Ectodermal cell (in vitro differentiated cells): Measurements from ENCODE around the gene JPH3.

ENCODE experiments used
- H3K27ac ChIP-seq: 2 replicates; pipeline ENCODE4 v1.7.0; 2013; ENCODE audit warnings: mild to moderate bottlenecking, low read depth, low read length; ENCODE audit not compliant: insufficient read depth, poor library complexity, severe bottlenecking
- H3K27me3 ChIP-seq: 2 replicates; pipeline ENCODE4 v1.7.0; 2013; ENCODE audit warnings: mild to moderate bottlenecking, low read length; ENCODE audit not compliant: insufficient read depth, control insufficient read depth, poor library complexity, severe bottlenecking
- H3K36me3 ChIP-seq: one replicate; pipeline ENCODE4 v1.7.0; 2013; ENCODE audit warnings: low read length; ENCODE audit not compliant: control insufficient read depth, insufficient read depth
- H3K4me1 ChIP-seq: one replicate; pipeline ENCODE4 v1.7.0; 2013; ENCODE audit warnings: low read length; ENCODE audit not compliant: control insufficient read depth, insufficient read depth
- H3K4me3 ChIP-seq: 2 replicates; pipeline ENCODE4 v1.7.0; 2013; ENCODE audit warnings: low read depth, low read length, control low read depth; ENCODE audit not compliant: insufficient read depth
- H3K9me3 ChIP-seq: 2 replicates; pipeline ENCODE4 v1.7.0; 2013; ENCODE audit warnings: mild to moderate bottlenecking, low read length, moderate library complexity; ENCODE audit not compliant: control insufficient read depth
- WGBS, 2 experiments: methylation state at CpG; one replicate each; pipeline ENCODE4 v1.1.7; 2013; ENCODE audit warnings: missing lambda C conversion rate in 2 of 2; 5-methylcytosine and 5-hydroxymethylcytosine counted together

The JPH3 gene

DNA sequence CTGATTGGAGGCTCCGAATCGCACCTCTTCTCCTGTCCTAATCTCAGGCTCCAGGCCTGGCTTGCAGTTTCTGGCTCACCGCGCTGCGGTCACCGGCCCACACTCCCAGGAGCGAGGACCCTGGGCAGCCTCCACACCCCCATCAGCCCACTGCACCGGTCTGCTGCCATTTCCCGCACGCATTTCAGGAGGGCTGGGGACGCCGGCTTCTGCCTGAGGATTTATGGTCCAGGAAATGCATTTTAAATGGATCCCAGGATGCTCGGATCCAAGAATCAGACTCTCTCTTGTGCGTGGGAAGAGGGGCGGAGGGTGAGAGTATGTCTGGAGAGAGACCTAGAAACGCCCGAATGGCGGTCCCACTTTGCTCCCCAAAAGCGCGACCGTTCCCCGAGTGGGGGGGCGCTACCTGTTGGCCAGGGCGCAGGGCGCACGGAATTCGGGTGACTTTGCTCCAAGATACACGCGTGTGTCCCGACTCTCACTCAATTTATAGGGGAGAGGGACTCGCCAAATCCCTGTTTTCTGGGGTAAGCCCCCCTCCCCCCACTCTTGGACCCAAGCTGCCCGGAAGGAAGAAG, 817 bp upstream of the JPH3 start:
- H3K27me3 ChIP-seq, result peaks cover 64% of the 10 kb centered on the region
- H3K27ac ChIP-seq, result no peak overlapping the region
- H3K9me3 ChIP-seq, result no peaks in the 10 kb centered on the region
- H3K4me3 ChIP-seq, result peak overlapping the region; percentile 55
- 11 to 12% methylated on average over 32 of the region's 32 CpGs for WGBS, 2 experiments
- H3K4me1 ChIP-seq, result peaks cover 11% of the 10 kb centered on the region
- H3K36me3 ChIP-seq, result no peaks in the 10 kb centered on the region

DNA sequence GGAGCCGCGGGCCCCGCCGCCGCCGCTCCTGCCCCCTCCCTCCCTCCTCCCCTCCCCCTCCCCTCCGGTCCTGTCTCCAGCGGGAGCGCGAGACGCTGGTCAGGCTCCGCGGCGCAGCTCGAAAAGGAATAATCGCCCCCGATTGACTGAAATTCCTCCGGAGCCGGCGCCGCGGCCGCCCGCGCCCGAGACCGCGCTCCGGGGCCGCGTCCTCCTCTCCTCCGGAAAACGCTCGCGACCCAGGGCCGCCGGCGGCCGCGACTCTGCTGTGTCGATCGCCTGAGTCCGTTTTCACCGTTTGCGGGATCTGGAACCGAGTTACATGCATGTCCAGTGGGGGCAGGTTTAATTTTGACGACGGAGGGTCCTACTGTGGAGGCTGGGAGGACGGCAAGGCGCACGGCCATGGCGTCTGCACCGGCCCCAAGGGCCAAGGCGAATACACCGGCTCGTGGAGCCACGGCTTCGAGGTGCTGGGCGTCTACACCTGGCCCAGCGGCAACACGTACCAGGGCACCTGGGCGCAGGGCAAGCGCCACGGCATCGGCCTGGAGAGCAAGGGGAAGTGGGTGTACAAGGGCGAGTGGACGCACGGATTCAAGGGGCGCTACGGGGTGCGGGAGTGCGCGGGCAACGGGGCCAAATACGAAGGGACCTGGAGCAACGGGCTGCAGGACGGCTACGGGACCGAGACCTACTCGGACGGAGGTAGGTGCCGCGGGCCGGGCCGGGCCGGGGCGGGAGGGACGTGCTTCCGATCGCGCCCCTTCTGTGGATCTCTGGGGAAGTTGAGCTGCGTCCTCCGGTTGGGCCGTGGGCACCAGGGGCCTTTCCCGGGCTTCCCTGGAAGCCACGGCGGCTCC, 744 bp downstream of the JPH3 start:
- H3K4me3 ChIP-seq, result peak overlapping the region; percentile 71

DNA sequence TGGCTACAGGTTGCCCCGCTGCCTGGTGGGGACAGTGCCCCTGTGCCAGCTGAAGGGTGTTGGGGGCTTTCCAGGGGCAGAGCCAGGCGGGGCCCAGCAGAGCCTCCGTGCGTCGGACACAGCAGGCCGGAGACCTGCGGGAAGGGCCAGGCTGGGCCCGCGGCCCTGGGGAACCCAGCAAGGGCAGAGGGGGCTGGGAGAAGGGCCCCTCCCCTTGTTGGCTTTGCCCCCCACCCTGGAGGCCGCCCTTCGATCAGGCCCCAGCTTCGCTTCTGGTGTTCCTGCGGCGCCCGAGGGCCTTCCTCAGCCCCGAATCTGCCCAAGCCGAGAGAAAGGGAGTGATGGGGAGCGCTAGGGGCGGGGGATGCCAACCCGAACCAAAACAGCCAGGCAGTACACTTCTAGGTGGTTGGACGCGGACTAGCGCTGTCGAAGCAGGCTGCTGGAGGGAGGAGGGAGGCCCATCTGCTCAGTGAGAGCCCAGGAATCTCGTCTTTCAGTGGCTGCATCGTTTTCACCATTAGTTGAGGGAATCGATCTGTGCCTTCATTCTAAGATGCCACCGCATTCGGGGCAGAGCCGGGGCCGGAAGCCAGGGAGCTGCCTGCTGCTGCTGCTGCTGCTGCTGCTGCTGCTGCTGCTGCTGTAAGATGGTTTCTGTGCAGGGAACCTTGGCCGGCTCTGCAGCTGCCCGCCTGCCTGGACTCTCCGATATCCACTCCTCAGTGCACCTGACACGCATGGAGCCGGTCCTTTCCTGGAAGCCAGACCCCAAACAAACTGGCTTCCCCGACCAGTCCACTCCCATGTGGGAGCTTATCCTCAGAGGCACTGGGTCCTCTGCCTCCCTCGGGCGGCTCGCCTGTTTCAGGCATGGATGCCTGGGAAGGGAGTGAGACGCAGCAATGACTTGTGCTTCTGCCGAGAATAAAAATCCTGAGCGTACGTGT, 1.7 kb downstream of the JPH3 start:
- WGBS, 2 experiments, result 17 to 19% methylated on average over 44 of the region's 44 CpGs

More for the DNA sequence above, 744 bp downstream of the JPH3 start:
- no peaks in the 10 kb centered on the region for H3K36me3 ChIP-seq
- peaks cover 64% of the 10 kb centered on the region for H3K27me3 ChIP-seq
- no peaks in the 10 kb centered on the region for H3K9me3 ChIP-seq
- WGBS, 2 experiments, result 0 to 1% methylated on average over 94 to 97 of the region's 97 CpGs
- no peak overlapping the region for H3K27ac ChIP-seq
- peaks cover 11% of the 10 kb centered on the region for H3K4me1 ChIP-seq

DNA sequence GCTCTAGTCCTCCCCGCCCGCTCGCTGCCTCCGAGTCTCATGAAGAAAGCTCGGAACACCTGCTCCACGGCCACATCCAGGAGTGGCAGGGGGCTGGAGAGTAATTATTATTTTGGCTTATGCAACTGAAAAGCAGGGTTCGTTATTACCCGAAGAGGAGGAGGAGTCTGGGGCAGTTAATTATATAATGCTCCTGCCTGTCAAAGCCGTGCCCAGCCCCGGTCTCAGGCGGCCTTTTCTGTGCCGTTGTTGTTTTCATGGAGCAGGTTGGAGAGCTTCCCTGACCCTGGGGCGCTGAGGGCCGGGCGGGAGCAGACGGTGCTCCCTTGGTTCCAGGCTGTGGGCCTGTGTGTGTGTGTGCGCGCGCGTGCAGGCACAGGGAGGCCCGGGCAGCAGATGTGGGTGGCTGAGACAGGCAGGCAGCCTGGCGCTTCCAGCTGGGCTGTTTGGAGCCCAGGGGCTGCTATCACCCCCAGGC, 2.4 kb downstream of the JPH3 start:
- H3K4me1 ChIP-seq, result peaks cover 11% of the 10 kb centered on the region
- H3K27ac ChIP-seq, result no peak overlapping the region
- no peaks in the 10 kb centered on the region for H3K36me3 ChIP-seq
- H3K9me3 ChIP-seq, result no peaks in the 10 kb centered on the region
- H3K4me3 ChIP-seq, result peak overlapping the region; percentile 71
- 89 to 92% methylated on average over 22 of the region's 22 CpGs for WGBS, 2 experiments
- H3K27me3 ChIP-seq, result peaks cover 56% of the 10 kb centered on the region

More for the DNA sequence above, 1.7 kb downstream of the JPH3 start:
- H3K4me1 ChIP-seq, result peaks cover 11% of the 10 kb centered on the region
- H3K27ac ChIP-seq, result no peak overlapping the region
- peak overlapping the region; percentile 71 for H3K4me3 ChIP-seq
- peaks cover 61% of the 10 kb centered on the region for H3K27me3 ChIP-seq
- no peaks in the 10 kb centered on the region for H3K36me3 ChIP-seq
- H3K9me3 ChIP-seq, result no peaks in the 10 kb centered on the region

DNA sequence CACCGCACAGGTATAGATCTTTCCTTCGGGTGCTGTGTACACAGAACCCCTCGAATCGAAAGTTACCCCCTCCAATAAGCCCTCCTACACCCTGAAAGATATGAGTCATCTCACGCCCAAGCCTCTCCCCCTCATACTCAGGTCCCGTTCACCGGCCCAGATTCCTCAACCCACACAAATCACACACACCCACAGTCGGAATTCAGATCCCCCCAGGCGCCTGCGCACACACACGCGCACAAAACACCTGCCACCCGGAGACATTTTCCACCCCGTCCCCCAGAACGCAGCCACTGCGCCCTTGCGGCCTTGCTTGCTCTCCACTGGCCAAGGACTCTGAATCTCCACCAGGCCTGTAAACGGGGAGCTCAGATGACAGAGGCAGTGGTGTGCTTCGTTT, 4.9 kb downstream of the JPH3 start:
- H3K4me3 ChIP-seq, result no peak overlapping the region
- H3K36me3 ChIP-seq, result no peaks in the 10 kb centered on the region
- peaks cover 11% of the 10 kb centered on the region for H3K4me1 ChIP-seq
- WGBS, 2 experiments, result 92 to 94% methylated on average over 19 of the region's 19 CpGs
- peaks cover 32% of the 10 kb centered on the region for H3K27me3 ChIP-seq
- H3K9me3 ChIP-seq, result no peaks in the 10 kb centered on the region
- H3K27ac ChIP-seq, result no peak overlapping the region

DNA sequence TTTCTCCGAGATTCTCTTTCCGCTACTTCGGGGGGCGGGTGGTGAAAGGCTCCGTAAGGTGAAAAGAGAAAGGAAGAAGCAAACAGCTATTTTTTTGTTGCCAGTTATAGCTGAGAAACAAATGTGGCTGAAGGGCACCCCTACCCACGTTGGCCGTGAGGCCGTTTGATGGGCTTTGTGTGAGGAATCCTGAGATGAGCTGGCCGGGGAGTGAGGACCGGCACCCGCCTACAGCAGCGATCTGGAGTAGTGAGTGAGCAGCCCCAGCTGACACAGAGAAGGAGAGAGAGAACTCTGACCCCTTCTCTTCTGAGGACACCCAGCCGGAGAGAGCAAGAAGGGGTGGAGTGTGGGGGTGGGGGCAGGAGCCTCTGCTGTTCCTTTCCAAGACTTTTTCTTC, 5.6 kb downstream of the JPH3 start:
- H3K9me3 ChIP-seq, result no peaks in the 10 kb centered on the region
- peaks cover 30% of the 10 kb centered on the region for H3K27me3 ChIP-seq
- peaks cover 11% of the 10 kb centered on the region for H3K4me1 ChIP-seq
- H3K36me3 ChIP-seq, result no peaks in the 10 kb centered on the region
- 87 to 88% methylated on average over 12 to 13 of the region's 13 CpGs for WGBS, 2 experiments
- H3K4me3 ChIP-seq, result no peak overlapping the region
- no peak overlapping the region for H3K27ac ChIP-seq

DNA sequence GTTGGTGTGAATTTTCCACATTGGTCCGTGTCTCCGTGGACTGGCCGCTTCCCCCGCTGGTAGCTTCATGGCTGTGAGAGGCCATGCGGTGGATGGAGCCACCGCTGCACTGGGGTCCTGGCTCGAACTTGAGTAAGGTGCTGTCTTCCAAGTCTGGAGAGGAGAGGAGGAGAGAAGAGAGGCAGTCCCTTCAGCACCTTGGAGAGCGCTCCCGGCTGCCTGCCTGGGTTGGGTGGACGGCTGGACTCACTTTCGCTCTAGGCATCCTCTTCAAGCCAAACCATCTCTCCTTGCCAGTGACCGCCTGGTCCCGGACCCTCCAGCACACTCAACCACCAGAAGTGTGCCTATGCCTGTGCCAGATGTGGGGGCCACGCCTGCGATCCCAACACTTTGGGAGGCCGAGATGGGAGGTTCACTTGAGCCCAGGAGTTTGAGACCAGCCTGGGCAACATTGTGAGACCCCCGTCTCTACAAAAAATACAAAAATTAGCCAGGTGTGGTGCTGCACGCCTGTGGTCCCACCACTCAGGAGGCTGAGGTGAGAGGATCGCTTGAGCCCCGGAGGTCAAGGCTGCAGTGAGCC, 6.2 kb downstream of the JPH3 start:
- 54 to 60% methylated on average over 20 of the region's 20 CpGs for whole genome bisulfite sequencing, 2 experiments
- Histone ChIP-seq H3K27me3 (peaks cover 24% of the 10 kb centered on the region), H3K9me3 (no peaks in the 10 kb centered on the region), H3K27ac (no peak overlapping the region), H3K4me3 (no peak overlapping the region), H3K36me3 (no peaks in the 10 kb centered on the region), H3K4me1 (peaks cover 11% of the 10 kb centered on the region)

DNA sequence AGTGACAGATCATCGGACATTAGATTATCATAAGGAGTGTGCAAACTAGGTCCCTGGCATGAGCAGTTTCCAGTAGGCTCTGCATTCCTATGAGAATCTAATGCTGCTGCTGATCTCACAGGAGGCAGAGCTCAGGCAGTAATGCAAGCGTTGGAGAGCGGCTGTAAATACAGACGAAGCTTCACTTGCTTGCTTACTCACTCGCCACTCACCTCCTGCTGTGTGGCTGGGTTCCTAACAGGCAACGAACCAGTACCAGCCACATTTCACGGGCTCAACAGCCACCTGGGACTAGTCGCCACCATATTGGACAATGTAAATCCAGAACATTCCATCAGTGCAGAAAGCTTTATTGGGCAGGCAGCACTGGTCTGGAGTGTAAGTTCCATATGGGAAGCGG, 7.7 kb downstream of the JPH3 start:
- 79 to 81% methylated on average over 9 of the region's 9 CpGs for WGBS, 2 experiments
- H3K4me1 ChIP-seq, result no peaks in the 10 kb centered on the region
- no peaks in the 10 kb centered on the region for H3K36me3 ChIP-seq
- no peaks in the 10 kb centered on the region for H3K9me3 ChIP-seq
- peaks cover 8% of the 10 kb centered on the region for H3K27me3 ChIP-seq
- no peak overlapping the region for H3K27ac ChIP-seq
- no peak overlapping the region for H3K4me3 ChIP-seq

DNA sequence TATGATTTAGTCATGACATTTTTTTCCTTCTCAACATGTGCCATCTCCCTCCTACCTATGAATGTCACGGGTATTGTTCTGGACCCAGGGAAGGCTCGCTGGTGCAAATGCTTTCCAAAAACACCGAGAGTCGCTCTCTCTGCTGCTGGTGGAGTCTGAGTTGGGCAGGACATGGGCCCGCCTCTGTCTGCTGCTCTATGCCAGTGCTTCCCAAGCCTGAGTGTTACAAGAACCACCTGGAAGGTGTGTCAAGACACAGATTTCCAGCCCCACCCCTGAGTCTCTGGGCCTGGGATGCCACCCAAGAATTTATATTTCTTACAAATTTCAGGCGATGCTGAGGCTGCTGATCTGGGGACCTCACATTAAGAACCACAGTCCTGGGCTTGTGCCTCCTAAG, 9.1 kb downstream of the JPH3 start:
- Histone ChIP-seq H3K4me3 (no peak overlapping the region), H3K27me3 (no peaks in the 10 kb centered on the region), H3K27ac (no peak overlapping the region), H3K9me3 (no peaks in the 10 kb centered on the region), H3K36me3 (no peaks in the 10 kb centered on the region), H3K4me1 (no peaks in the 10 kb centered on the region)
- 94% methylated on average over 6 of the region's 6 CpGs for WGBS, 2 experiments
